ENCODE data around the gene SRL.
"Not testable (repeated sequence)": the region's sequence is repeated elsewhere in the genome, so short reads cannot be mapped to it uniquely, and the experiment has no call there.

The SRL gene

GRCh38 chr16:4270091-4270490 is 28.2 kb upstream of the SRL start:
- TF ChIP-seq GATA1 (IDR thresholded peaks at IDR 0.05; ENCODE audit: low read depth, low read length) (no peak), POLR2A (IDR thresholded peaks at IDR 0.05; ENCODE audit: low read length) (no peak)
- DNase-seq = no peak

GRCh38 chr16:4266372-4266771 is 24.5 kb upstream of the SRL start:
- peak; percentile 41 to 57 for DNase-seq
- TF ChIP-seq POLR2A (IDR thresholded peaks at IDR 0.05; ENCODE audit: low read length) (no peak), GATA1 (IDR thresholded peaks at IDR 0.05; ENCODE audit: low read depth, low read length) (no peak)

GRCh38 chr16:4265676-4266075 is 23.8 kb upstream of the SRL start:
- DNase-seq = peak; percentile 21 to 38
- TF ChIP-seq POLR2A (IDR thresholded peaks at IDR 0.05; ENCODE audit: low read length) = no peak
- TF ChIP-seq GATA1 (IDR thresholded peaks at IDR 0.05; ENCODE audit: low read depth, low read length) = no peak

- DNase-seq = peak; percentile 25
Observed at GRCh38 chr16:4264546-4264945, 22.7 kb upstream of the SRL start.

GRCh38 chr16:4263504-4264436 is 21.9 kb upstream of the SRL start:
- no peak for TF ChIP-seq GATA1 (IDR thresholded peaks at IDR 0.05; ENCODE audit: low read depth, low read length)
- TF ChIP-seq POLR2A (IDR thresholded peaks at IDR 0.05; ENCODE audit: low read length) = no peak
- DNase-seq = peak; percentile 76 to 78

More at GRCh38 chr16:4264546-4264945, 22.7 kb upstream of the SRL start:
- no peak for TF ChIP-seq POLR2A (IDR thresholded peaks at IDR 0.05; ENCODE audit: low read length)
- no peak for TF ChIP-seq GATA1 (IDR thresholded peaks at IDR 0.05; ENCODE audit: low read depth, low read length)

- no peak for TF ChIP-seq POLR2A (IDR thresholded peaks at IDR 0.05; ENCODE audit: low read length)
- no peak for TF ChIP-seq GATA1 (IDR thresholded peaks at IDR 0.05; ENCODE audit: low read depth, low read length)
- no peak for DNase-seq
Observed at GRCh38 chr16:4262303-4262835, 20.5 kb upstream of the SRL start.

GRCh38 chr16:4261557-4262172 is 19.8 kb upstream of the SRL start:
- DNase-seq = peak; percentile 70 to 71
- TF ChIP-seq POLR2A (IDR thresholded peaks at IDR 0.05; ENCODE audit: low read length) = no peak

GRCh38 chr16:4260360-4260759 is 18.5 kb upstream of the SRL start:
- no peak for DNase-seq
- no peak for TF ChIP-seq POLR2A (IDR thresholded peaks at IDR 0.05; ENCODE audit: low read length)
- TF ChIP-seq GATA1 (IDR thresholded peaks at IDR 0.05; ENCODE audit: low read depth, low read length) = no peak

- no peak for DNase-seq
- no peak for TF ChIP-seq GATA1 (IDR thresholded peaks at IDR 0.05; ENCODE audit: low read depth, low read length)
- TF ChIP-seq POLR2A (IDR thresholded peaks at IDR 0.05; ENCODE audit: low read length) = no peak
Observed at GRCh38 chr16:4257646-4258556, 16.0 kb upstream of the SRL start.

- TF ChIP-seq POLR2A (IDR thresholded peaks at IDR 0.05; ENCODE audit: low read length) (peak; percentile 84), GATA1 (IDR thresholded peaks at IDR 0.05; ENCODE audit: low read depth, low read length) (no peak)
- peak; percentile 99 for DNase-seq
Observed at GRCh38 chr16:4253394-4254150, 11.7 kb upstream of the SRL start.

- DNase-seq = not testable (repeated sequence)
Observed at GRCh38 chr16:4253012-4253393, 11.1 kb upstream of the SRL start.

- DNase-seq = no peak
- no peak for TF ChIP-seq GATA1 (IDR thresholded peaks at IDR 0.05; ENCODE audit: low read depth, low read length)
- TF ChIP-seq POLR2A (IDR thresholded peaks at IDR 0.05; ENCODE audit: low read length) = no peak
Observed at GRCh38 chr16:4249530-4250308, 7.8 kb upstream of the SRL start.

Measured in erythroblast (primary cell).